ENCODE results near the gene TSPAN19.

DNA sequence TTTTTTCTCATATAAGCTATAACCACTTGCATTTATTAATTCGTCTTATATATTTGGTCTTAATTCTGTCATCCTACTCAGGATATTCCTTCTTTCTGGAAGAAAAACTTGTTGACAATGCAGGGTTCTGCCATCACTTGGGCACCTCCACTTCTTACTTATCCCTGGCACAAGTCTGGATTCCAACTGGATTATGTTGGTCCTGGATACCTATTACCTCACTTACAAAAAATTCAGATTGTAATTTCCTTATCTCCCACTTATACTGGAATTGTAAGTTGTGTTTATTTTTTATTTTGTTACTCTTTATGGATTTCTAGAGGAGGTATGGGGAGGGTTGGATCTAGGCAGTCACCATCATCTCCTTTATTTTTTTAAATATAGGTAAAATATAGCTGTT, 36.7 kb upstream of the TSPAN19 start:
- TF ChIP-seq, protein P1, sequence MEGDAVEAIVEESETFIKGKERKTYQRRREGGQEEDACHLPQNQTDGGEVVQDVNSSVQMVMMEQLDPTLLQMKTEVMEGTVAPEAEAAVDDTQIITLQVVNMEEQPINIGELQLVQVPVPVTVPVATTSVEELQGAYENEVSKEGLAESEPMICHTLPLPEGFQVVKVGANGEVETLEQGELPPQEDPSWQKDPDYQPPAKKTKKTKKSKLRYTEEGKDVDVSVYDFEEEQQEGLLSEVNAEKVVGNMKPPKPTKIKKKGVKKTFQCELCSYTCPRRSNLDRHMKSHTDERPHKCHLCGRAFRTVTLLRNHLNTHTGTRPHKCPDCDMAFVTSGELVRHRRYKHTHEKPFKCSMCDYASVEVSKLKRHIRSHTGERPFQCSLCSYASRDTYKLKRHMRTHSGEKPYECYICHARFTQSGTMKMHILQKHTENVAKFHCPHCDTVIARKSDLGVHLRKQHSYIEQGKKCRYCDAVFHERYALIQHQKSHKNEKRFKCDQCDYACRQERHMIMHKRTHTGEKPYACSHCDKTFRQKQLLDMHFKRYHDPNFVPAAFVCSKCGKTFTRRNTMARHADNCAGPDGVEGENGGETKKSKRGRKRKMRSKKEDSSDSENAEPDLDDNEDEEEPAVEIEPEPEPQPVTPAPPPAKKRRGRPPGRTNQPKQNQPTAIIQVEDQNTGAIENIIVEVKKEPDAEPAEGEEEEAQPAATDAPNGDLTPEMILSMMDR (IDR thresholded peaks at IDR 0.05; ENCODE audit: low read depth, low read length), result no peak
- TF ChIP-seq POLR2A (IDR thresholded peaks at IDR 0.05; ENCODE audit: extremely low read depth, insufficient read length), result no peak
- TF ChIP-seq, protein P2, sequence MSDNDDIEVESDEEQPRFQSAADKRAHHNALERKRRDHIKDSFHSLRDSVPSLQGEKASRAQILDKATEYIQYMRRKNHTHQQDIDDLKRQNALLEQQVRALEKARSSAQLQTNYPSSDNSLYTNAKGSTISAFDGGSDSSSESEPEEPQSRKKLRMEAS (IDR thresholded peaks at IDR 0.05; ENCODE audit: low read depth, low read length), result no peak
